Thyroid gland (tissue), 4 donors: ENCODE results near the gene CACNA1G. TPM values are rescaled to one million over a fixed set of nuclear protein-coding genes. Genes with fewer than 3 reads are reported as not detected.

Experiments used
- DNase-seq, 2 donors: peaks; one replicate each; pipeline ENCODE4 v3.0.0-alpha.2; 2019
- H3K27ac ChIP-seq, 3 donors: fragments of 200-600 bp; sonication (generic); 1 replicate in 2 of 3; 2 replicates in 1 of 3; pipeline ENCODE4 v1.5.1; 2016 to 2019; ENCODE audit warnings: mild to moderate bottlenecking in 1 of 3, moderate library complexity in 1 of 3
- H3K27me3 ChIP-seq: fragments of 200-600 bp; sonication (generic); one replicate; pipeline ENCODE4 v1.5.1; 2019
- H3K36me3 ChIP-seq, 2 donors: fragments of 200-600 bp; sonication (generic); one replicate each; pipeline ENCODE4 v1.5.1; 2016 to 2019
- H3K4me1 ChIP-seq, 2 donors: fragments of 200-600 bp; sonication (generic); one replicate each; pipeline ENCODE4 v1.5.1; 2017 to 2019
- H3K4me3 ChIP-seq, 3 donors: fragments of 200-600 bp; sonication (generic); replicated peaks in 1 of 3; 1 replicate in 2 of 3; 2 replicates in 1 of 3; pipeline ENCODE4 v1.5.1; 2016; ENCODE audit warnings: mild to moderate bottlenecking in 1 of 3
- H3K9me3 ChIP-seq: fragments of 200-600 bp; sonication (generic); one replicate; pipeline ENCODE4 v1.5.1; 2017
- CTCF ChIP-seq, 6 experiments: fragments of 200-600 bp in 3 of 6; fragments of 450-650 bp in 3 of 6; sonication (generic) in 3 of 6; IDR thresholded peaks; one replicate each; pipeline ENCODE4 v1.5.1; 2016 to 2019; ENCODE audit warnings: antibody characterized with exemption in 6 of 6, mild to moderate bottlenecking in 2 of 6, inconsistent platforms in 1 of 6, moderate library complexity in 1 of 6
- POLR2A ChIP-seq, 2 donors: fragments of 450-650 bp; IDR thresholded peaks; one replicate each; pipeline ENCODE4 v1.6.1; 2017; ENCODE audit warnings: antibody characterized with exemption in 2 of 2, mild to moderate bottlenecking in 2 of 2, moderate library complexity in 1 of 2
- WGBS, 2 donors: methylation state at CpG; one replicate each; pipeline ENCODE4 v1.1.5; 2017; 5-methylcytosine and 5-hydroxymethylcytosine counted together
- intact Hi-C: fragments of 100-400 bp; cut with DNase I; formaldehyde crosslinking; loops from one replicate; pipeline ENCODE4 v1.15.1; 2023
- total RNA-seq, 4 donors: library from RNA; depleted of rRNA; stranded (reverse); fragments of >200 nt; gene quantifications; one replicate each; pipeline ENCODE4 v1.2.3, GENCODE V29; 2016

CACNA1G gene
- total RNA-seq, 4 donors from 2014 or later: 0.13 to 3.3 (median 0.52) TPM

GRCh38 chr17:50569592-50569991 is 9.1 kb downstream of the CACNA1G start:
- intact Hi-C loops: no loop called here
- 95 to 100% methylated on average over 1 to 7 of the region's 7 CpGs for WGBS, 2 donors
- no peak overlapping the region for H3K4me3 ChIP-seq
- no peak overlapping the region for H3K27ac ChIP-seq
- no peaks in the 10 kb centered on the region for H3K9me3 ChIP-seq
- H3K36me3 ChIP-seq: no peaks in the 10 kb centered on the region
- peaks cover 2 to 6% of the 10 kb centered on the region in 2 donors for H3K4me1 ChIP-seq
- DNase-seq: no peak
- H3K27me3 ChIP-seq: no peaks in the 10 kb centered on the region
- no peak for TF ChIP-seq POLR2A (IDR thresholded peaks at IDR 0.05)
- TF ChIP-seq CTCF (IDR thresholded peaks at IDR 0.05): no peak

- no peaks in the 10 kb centered on the region for H3K27me3 ChIP-seq
- TF ChIP-seq CTCF (IDR thresholded peaks at IDR 0.05): no peak
- TF ChIP-seq POLR2A (IDR thresholded peaks at IDR 0.05): no peak
- DNase-seq: no peak
- H3K9me3 ChIP-seq: no peaks in the 10 kb centered on the region
- peaks cover 0 to 2% of the 10 kb centered on the region in 2 donors for H3K4me1 ChIP-seq
- 82 to 83% methylated on average over 8 of the region's 8 CpGs for WGBS, 2 donors
- no peak overlapping the region for H3K4me3 ChIP-seq
- intact Hi-C loops: no loop called here
- H3K36me3 ChIP-seq: no peaks in the 10 kb centered on the region
- no peak overlapping the region for H3K27ac ChIP-seq
Observed at GRCh38 chr17:50570032-50570431, 9.5 kb downstream of the CACNA1G start.

- Histone ChIP-seq H3K36me3 (no peaks in the 10 kb centered on the region), H3K4me1 (no peaks in the 10 kb centered on the region), H3K27me3 (no peaks in the 10 kb centered on the region), H3K9me3 (no peaks in the 10 kb centered on the region), H3K4me3 (no peak overlapping the region), H3K27ac (no peak overlapping the region)
- intact Hi-C loops: no loop called here
- DNase-seq: no peak
- WGBS, 2 donors: 83 to 87% methylated on average over 6 to 7 of the region's 7 CpGs
- no peak for TF ChIP-seq POLR2A (IDR thresholded peaks at IDR 0.05)
- no peak for TF ChIP-seq CTCF (IDR thresholded peaks at IDR 0.05)
Observed at GRCh38 chr17:50570528-50570927, 10.0 kb downstream of the CACNA1G start.

GRCh38 chr17:50571681-50572080 is 11.2 kb downstream of the CACNA1G start:
- WGBS, 2 donors: 88 to 93% methylated on average over 18 to 19 of the region's 19 CpGs
- intact Hi-C loops: no loop called here
- DNase-seq: no peak
- H3K9me3 ChIP-seq: no peaks in the 10 kb centered on the region
- H3K4me3 ChIP-seq: no peak overlapping the region
- H3K27me3 ChIP-seq: no peaks in the 10 kb centered on the region
- H3K27ac ChIP-seq: no peak overlapping the region
- TF ChIP-seq POLR2A (IDR thresholded peaks at IDR 0.05) (no peak), CTCF (IDR thresholded peaks at IDR 0.05) (no peak)
- H3K4me1 ChIP-seq: no peaks in the 10 kb centered on the region
- H3K36me3 ChIP-seq: no peaks in the 10 kb centered on the region

- Histone ChIP-seq H3K36me3 (no peaks in the 10 kb centered on the region), H3K9me3 (no peaks in the 10 kb centered on the region), H3K4me3 (no peak overlapping the region), H3K27me3 (no peaks in the 10 kb centered on the region), H3K4me1 (no peaks in the 10 kb centered on the region), H3K27ac (no peak overlapping the region)
- no peak for TF ChIP-seq CTCF (IDR thresholded peaks at IDR 0.05)
- TF ChIP-seq POLR2A (IDR thresholded peaks at IDR 0.05): no peak
- no peak for DNase-seq
- intact Hi-C loops: no loop called here
- WGBS, 2 donors: 98 to 99% methylated on average over 16 to 19 of the region's 20 CpGs
Observed at GRCh38 chr17:50572541-50572940, 12.0 kb downstream of the CACNA1G start.
